ENCODE data around the gene UNC13B.
A peak's percentile ranks its signal among the peaks of the same experiment; 100 is the strongest.
"Not testable (repeated sequence)": the region's sequence is repeated elsewhere in the genome, so short reads cannot be mapped to it uniquely, and the experiment has no call there.

Gene UNC13B

DNA sequence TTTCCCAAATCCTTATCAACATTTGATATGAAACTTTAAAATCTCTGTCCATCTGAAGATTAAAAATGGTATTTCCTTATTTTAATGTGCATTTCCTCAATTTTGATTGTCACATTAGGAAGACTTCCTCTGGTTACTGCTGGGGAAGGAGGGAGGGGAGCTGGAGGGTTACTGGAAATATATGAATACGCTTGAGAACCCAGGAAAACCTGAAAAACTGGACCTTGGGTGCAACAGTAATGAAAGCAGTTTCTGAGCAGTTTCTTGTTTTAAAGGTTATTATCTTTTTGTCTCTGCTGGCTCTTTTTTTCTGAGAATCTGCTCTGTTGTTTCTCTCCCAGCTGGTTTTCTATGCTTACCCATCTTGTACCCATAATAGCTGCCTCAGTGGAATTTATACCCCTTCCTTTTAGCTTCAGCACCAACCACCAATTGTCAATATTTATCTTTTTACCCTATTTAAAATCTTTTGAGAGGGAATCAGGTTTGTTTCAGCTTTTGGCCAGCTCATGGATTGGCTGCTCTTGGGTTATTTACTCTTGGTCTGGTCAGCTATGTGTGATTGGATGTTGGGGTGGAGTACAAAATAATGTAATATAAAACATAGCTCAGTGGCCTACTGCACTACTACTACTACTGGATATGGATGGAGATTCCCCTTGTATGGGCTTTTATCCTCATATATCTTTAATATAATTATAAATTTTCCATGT is 67.4 kb downstream of the UNC13B start:
- no peak for DNase-seq

DNA sequence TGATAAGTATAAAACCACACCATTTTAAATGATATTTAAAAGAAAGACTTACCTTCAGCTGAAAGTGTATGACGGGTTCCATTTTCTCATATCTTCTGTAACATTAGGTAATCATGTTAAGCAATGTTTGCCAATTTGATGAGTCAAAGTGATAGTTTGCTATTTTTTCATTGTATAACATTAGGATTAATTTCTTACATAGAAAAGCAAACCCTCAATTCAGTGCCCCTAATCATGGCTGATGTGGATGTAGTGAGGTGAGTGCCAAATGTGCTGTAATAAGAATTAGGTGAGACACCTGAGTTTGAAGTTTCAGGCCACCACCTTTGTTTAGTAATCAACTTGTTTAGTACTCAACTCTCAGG is 68.0 kb downstream of the UNC13B start:
- no peak for DNase-seq

DNA sequence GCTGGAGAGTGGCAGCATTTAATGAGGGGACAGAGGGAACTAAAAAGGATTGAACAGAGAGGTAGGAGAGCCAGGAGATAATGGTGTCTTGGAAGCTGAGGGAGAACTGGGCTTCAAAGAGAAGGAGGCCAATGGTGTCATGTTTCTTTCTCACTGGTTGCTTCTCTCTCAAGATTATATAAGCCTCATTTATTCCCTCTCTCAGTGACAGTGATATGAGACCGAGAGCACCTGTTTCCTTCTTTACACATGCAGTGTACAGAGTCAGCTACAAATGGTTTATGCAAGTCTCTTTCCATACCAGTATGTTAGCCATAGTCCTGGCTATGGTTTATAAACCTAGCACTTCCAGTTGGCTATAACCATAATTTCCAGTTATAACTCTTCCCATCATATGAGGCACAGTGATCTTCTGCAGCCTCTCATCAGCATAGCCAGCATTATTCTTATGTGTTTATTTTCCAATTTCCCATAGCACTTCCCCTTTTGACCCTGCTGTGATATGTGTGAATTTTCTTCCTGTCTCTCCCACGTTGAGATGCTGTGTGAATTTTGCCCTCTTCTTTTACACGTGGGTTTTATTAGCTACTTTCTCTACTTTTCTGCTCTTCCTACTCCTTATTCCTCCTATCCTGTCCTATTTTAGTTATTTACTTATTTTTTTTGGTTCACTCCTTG is 71.2 kb downstream of the UNC13B start:
- no peak for DNase-seq

DNA sequence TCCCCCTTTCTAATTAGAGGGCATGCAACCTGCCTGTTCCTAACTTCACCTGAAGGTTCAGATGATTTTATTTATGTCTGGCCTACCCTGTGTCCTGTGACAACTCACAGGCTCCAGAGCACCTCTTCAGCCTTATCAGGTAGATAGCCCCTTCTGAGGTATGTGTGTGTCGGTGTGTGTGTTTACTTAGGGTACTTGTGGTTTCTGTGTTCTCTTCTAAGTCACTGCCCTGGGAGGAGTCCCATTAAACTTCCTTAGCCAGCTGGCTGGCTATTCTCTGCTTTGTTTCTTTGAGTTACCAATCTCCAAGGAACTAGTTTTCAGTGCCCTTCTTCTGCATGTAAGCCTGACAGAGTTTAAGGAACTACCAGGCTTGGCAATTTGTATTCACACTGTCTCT is 74.9 kb downstream of the UNC13B start:
- DNase-seq, result no peak

DNA sequence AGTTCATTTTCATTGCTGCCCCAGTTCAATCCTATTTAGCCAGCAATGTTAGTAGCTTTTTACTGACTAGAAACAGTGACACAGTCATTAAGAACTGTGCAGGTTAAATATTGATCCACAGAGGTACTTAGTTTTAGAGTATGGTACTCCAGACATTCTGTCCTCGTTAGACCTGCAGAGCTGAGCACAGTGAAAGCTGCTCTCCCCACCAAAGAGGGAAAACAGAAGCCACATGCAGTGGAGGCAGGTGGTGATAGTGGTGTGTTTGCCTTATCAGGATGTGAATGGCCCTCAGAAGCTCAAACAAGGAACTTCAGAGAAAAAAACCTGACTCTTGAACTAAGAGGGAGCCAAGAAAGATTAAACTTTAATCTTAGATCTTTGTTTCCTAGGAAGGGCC is 75.5 kb downstream of the UNC13B start:
- no peak for DNase-seq

DNA sequence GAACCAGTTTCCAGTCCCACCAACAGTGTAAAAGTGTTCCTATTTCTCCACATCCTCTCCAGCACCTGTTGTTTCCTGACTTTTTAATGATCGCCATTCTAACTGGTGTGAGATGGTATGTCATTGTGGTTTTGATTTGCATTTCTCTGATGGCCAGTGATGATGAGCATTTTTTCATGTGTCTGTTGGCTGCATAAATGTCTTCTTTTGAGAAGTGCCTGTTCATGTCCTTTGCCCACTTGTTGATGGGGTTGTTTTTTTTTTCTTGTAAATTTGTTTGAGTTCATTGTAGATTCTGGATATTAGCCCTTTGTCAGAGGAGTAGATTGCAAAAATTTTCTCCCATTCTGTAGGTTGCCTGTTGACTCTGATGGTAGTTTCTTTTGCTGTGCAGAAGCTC is 84.1 kb downstream of the UNC13B start:
- DNase-seq, result not testable (repeated sequence)

DNA sequence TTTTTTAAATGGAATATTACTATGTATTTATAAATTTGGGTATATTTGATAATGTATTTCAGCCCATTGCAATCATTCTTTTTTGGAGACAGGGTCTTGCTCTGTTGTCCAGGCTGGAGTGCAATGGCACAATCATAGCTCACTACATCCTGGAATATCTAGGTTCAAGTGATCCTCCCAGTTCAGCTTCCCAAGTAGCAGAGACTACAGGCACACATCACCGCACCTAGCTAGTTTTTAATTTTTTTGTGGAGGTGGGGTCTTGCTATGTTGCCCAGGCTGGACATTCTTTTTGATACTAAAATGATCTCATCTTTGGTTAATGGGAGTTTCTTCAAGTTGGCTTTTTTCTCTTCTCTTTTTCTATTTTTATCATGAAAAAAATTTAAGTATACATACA is 91.3 kb downstream of the UNC13B start:
- DNase-seq, result no peak

DNA sequence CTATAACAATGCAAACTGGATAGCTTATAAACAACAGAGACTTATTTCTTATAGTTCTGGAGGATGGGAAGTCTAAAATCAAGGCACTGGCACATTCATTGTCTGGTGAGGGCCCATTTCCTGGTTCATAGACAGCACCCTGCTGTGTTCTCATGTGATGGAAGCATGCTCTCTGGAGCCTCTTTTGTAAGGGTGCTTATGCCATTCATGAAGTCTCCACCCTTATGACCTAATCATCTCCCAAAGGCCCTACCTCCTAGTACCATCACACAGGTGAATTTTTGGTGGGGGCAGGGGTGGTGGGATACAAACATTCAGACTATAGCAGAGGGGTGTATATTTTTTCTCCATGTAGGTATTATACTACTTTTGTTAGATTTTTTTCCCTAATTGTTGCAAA is 92.4 kb downstream of the UNC13B start:
- DNase-seq, result no peak

DNA sequence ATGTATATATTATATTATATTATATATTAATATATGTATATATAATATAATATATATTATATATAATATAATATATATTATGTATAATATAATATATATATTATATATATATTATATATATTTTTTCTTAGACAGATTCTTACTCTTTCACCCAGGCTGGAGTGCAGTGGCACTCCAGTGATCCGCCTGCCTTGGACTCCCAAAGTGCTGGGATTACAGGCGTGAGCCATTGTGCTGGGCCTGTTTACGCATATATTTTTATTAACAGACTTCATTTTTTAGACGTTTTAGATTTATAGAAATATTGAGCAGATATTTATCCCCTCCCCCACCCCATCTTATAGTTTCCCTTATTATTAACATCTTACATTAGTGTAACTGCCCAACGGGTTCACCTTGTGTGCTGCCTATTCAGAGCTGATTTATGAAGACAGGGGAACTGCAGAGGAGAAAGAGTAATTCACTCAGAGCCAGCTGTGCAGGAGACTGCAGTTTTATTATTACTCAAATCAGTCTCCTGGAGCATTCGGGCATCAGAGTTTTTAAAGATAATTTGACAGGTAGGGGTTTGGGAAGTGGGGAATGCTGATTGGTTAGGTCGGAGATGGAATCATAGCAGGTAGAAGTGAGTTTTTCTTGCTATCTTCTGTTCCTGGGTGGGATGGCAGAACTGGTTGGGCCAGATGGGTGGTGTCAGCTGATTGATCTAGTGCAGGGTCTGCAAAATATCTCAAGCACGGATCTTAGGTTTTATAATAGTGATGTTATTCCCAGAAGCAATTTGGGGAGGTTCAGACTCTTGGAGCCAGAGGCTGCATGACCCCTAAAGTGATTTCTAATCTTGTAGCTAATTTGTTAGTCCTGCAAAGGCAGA is 93.4 kb downstream of the UNC13B start:
- no peak for DNase-seq

DNA sequence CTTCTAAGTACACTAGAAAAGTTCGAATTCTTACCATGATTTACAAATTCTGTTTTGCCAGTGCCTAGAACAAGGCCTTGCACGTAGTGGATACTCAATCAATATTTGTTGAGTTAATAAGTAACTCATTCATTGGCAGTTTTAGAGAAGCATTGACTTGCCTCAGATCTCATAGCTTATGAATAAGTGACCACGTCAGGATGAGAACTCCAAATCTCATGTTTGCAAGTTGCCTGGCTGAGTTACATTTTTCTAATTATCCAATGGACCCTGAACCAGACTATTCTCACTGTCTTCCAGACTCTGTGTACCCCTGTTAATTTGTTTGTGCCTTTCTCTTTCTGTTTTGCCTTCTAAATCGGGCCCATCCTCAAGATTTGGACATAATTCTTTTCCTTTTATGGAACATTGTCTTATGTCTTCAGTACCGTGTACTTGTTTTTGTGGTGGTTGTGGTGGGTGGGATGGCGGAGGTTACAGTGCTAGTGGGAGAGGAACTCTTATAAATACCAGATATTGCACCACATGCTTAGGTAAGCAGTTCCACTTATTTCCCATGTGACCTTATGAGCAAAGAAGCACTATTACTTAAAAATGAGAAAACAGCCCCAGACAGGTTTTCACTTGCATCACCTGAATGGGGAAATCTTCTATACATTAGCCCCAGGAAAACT is 96.3 kb downstream of the UNC13B start:
- no peak for DNase-seq

DNA sequence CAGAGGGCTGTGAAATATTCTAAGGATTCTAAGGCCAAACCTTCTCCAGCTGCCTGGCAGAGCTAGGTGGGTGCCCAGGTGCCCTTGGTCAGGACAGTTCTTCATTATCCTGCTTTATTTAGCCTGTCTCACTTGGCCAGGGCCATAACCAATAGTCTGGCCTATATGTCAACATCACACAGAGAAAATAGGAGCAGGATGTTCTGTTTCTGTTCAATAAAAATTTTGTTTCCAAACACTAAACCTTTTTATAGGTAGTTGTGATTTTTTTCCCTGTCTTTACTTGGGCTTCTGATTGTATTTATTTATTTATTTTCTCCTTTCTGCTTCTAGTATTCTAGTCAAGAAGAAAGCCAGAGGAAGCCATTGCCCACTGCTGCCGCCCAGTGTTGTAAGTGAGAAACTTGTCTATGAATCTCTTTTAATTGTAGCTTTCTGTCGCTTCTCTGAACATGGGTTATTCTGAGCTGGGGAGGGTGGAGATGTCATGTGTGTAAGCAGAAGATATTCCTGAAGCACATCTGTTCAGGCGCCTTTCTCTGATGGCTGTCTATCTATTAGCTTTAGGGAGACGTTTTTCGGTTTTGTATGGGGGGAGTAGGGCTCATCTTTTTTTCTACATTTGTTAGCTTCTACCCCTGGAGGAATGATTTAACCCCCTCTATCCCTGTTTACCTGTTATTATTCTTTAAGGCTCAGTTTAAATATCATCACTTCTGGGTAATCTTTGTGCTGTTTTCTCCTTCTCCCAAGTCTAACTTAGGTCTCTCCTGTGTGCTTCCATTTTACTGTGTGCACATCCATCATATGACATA is 97.1 kb downstream of the UNC13B start:
- DNase-seq, result peak; percentile 41

DNA sequence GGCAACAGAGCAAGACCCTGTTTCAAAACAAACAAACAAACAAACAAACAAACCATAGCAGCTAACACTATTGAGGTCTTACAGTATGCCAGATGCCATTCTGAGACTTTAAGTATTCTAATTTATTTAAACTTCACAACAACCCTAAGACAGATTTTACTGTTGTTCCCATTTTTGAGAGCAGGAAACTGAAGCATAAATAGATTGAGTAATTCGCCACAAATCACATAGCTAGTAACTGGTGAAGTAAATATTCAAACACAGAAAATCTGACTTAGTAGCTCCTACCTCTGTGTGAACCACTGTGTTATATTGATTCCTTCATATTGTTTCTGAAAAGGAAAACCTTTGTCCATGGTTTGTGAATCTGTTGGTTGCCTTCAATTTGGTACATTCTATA is 98.4 kb downstream of the UNC13B start:
- DNase-seq, result no peak

DNA sequence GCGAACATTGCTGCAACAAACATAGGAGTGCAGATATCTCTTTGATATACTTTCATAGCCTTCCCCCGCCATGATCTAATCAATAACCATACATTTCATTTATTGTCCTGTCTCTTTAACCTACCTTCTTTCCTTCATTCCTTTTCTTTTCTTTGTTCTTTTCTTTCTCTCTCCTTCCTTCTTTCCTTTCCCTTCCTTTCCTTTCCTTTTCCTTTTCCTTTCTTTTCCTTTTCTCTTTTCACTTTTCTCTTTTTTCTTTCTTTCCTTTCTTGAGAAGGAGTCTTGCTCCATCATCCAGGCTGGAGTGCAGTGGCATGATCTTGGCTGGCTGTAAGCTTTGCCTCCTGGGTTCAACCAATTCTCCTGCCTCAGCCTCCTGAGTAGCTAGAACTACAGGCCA is 100.3 kb downstream of the UNC13B start:
- no peak for DNase-seq

DNA sequence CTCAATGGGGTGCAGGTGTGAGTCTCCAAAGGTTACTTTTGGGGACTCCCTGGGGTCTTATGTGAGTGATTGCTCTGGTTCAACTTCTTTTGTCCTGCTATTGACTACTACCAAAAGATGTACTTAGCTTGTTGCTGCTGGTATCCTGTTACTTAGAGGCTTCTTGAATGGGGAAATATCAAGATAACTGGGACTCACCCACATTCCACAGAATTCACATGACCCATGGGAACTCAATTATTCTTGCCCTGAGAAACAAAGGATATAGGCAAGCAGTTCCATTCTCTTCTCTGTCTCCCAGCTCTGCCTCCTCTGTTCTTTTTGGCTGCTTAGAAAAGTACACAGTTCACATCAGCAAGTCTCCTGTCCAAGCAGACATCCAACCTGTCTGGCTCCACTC is 105.9 kb downstream of the UNC13B start:
- no peak for DNase-seq

DNA sequence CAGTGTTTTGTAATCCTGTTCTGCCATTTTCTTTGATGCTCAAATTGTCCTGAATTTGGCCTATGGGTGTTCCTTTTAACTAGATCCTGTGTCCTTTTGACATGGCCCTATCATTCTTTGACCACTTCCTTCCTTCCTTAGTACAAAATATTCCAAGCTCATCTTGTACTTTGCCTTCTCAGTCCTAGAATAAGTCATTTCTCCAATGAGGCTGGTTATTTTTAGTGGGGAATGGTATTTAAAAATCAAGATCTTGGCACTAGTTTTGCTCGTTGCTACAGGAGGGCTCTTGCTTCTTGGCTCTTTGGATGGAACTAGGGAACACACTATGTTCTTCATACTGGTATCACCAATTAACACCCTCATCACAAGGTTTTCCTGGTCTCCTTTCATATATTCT is 108.1 kb downstream of the UNC13B start:
- DNase-seq, result no peak

DNA sequence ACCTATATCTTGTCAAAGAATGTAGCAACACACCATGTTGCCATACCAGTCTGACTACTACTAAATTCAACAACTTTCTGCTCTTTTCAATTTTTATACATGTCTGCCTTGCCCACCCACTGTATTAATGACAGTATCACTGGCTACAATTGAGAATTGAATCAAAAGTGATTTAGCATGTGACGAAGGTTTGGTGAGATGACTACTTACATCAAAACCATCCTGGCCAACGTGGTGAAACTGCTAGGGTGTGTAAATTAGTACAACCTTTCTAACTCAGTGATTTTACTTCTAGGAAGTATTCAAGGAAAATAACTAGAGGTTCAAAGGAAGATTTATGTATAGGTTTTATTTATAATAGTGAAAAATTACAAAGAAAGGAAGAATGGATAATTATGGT is 109.8 kb downstream of the UNC13B start:
- no peak for DNase-seq

DNA sequence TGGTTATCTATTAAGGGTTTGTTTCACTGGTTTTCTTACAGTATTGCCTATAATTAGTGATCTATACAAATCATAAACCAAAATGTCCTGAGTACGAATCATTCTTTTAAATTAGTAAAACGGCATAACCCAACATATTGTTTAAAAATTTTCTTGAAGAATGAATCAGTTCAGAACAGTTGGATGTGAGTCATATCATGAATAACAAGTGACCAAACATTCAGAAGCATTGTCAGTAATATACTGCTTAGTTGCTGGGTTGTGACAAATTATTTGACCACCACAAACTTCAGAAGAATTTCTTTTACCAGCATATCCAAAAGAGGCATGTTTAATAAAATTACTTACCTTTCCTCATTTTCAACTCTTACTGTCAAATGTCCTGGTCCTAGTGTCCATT is 111.2 kb downstream of the UNC13B start:
- no peak for DNase-seq

DNA sequence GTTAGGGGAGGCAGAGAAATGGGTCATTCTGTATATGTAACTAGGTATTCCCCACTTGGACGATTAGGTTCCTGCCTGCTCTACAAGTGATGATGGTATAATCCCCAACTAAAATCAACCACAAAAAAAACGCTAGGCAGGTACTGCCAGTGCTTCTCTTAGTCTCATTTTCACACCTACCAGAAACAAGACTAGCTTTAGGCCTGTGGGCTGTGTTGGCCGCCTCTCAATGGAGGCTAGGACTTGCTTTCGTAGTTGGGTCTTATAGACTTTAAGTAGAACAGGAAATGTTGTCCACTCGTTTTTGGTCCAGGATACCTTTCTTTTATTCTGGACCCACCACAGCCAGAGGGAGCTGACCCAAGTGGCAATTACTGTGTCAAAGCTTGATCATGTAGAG is 111.8 kb downstream of the UNC13B start:
- DNase-seq, result no peak

DNA sequence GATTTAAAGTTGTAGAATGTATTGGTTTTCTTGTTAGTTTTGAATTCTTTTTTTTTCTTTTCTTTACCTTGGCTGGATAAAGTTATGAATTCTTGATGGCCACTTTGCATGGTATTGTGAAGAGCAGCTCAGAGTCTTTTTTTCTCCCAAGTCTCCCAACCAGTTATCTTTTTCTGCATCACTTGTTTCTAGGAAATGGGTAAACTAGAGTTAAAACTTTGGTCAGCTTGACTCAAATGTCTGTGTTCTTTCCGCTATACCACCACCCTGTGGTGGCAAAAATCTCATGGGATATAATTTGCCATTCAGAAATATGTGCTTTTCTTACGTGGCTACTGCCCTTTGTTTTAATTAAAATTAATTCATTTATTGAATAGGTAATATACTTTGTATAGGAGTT is 113.2 kb downstream of the UNC13B start:
- DNase-seq, result no peak

DNA sequence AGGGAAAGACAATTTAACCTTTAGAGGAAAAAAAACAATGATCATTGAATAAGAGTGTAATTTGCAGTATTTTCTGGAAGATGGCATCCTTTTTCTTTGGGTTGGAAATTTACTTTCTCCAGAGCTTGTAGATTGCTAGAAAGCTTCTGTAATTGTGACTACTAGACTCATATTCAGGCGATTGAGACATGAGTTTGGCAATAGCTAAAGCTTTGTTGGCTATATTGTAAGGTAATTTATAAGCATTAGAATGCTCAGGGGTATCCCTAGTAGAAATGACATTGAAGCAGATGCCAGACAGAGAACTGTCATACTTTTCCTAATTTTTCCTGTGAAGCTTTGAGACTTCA is 115.3 kb downstream of the UNC13B start:
- DNase-seq, result no peak

DNA sequence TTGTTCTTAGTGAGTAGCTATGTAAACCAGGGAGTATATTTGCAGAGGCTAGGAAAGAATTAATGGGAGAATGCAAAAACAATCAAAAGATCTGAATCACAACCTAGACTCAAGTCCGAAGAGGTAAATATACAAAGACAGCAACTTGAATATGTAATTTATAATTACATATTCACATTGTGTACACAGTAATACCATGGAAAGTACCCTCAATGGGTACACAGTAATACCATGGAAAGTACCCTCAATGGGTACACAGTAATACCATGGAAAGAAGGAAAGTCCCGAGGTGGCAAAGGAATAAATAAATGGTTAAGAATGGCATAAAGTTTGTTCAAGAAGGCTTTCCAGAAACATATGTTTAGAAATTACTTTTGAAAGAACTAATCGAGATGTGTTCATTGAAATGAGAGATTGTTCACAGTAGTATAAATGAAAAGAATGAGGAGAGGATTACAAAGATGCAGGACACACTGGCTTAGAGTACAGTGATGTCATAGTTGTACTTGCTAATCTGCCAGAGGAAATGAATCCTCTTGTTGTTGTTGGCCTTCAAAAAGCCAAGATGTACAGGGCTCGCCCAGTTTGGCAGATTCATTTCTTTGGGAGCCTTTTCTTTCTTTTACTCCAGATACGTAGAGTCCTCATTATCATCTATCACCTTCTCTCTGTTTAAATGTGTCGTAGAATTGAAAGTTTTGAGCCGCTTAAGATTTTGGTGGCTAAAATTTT is 116.0 kb downstream of the UNC13B start:
- no peak for DNase-seq

DNA sequence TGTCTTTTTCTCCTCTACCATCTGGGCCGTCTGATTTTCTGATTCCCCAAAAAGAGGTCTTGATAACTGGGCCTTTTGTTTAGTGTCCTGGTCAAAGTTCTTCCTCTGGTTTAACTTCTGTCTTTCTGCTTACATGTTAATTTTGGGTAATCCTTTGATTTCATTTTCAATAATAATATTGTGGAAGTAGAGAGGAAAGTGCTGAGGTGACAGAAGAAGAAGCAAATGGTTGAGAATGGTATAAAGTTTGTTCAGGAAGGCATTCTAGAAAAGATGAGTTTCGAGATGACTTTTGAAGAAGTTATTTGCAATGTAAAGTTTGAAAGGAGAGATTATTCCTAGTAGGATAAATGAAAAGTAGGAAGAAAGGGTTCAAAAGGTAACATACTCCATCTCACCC is 118.1 kb downstream of the UNC13B start:
- no peak for DNase-seq
